Vagina (tissue), 2 donors: ENCODE measurements around the gene G2E3. TPM values are rescaled to one million over a fixed set of nuclear protein-coding genes. Genes with fewer than 3 reads are reported as not detected.

ENCODE experiments used
- DNase-seq, 2 donors: peaks; one replicate each; pipeline ENCODE4 v3.0.0-alpha.2; 2017; ENCODE audit errors: extremely low spot score in 2 of 2
- H3K27ac ChIP-seq: fragments of 200-600 bp; sonication (generic); one replicate; pipeline ENCODE4 v1.5.1; 2019
- H3K27me3 ChIP-seq: fragments of 200-600 bp; sonication (generic); one replicate; pipeline ENCODE4 v1.5.1; 2019
- H3K36me3 ChIP-seq, 2 donors: fragments of 200-600 bp; sonication (generic); one replicate each; pipeline ENCODE4 v1.5.1; 2017 to 2019
- H3K4me1 ChIP-seq: fragments of 200-600 bp; sonication (generic); one replicate; pipeline ENCODE4 v1.5.1; 2019
- H3K4me3 ChIP-seq, 2 donors: fragments of 200-600 bp; sonication (generic); 1 replicate in 1 of 2; 2 replicates in 1 of 2; pipeline ENCODE4 v1.5.1; 2016 to 2019
- H3K9me3 ChIP-seq: fragments of 200-600 bp; sonication (generic); one replicate; pipeline ENCODE4 v1.5.1; 2019
- CTCF ChIP-seq, 3 experiments: fragments of 450-650 bp in 2 of 3; fragments of 200-600 bp in 1 of 3; sonication (generic) in 1 of 3; IDR thresholded peaks; one replicate each; pipeline ENCODE4 v1.5.1; 2017 to 2019; ENCODE audit warnings: antibody characterized with exemption in 3 of 3, mild to moderate bottlenecking in 2 of 3, moderate library complexity in 2 of 3
- POLR2A ChIP-seq, 2 donors: fragments of 450-650 bp; IDR thresholded peaks; one replicate each; pipeline ENCODE4 v1.6.1; 2017; ENCODE audit warnings: antibody characterized with exemption in 2 of 2, mild to moderate bottlenecking in 2 of 2, moderate library complexity in 2 of 2
- POLR2AphosphoS5 ChIP-seq, 2 donors: sonication (generic); formaldehyde crosslinking; IDR thresholded peaks; one replicate each; pipeline ENCODE4 v1.9.0; 2017; ENCODE audit warnings: antibody characterized with exemption in 2 of 2, mild to moderate bottlenecking in 2 of 2, low read depth in 1 of 2; ENCODE audit not compliant: insufficient read depth in 1 of 2
- intact Hi-C: fragments of 100-400 bp; cut with DNase I; formaldehyde crosslinking; loops from one replicate; pipeline ENCODE4 v1.15.1; 2023
- total RNA-seq: library from RNA; depleted of rRNA; stranded (reverse); fragments of >200 nt; gene quantifications from one replicate; pipeline ENCODE4 v1.2.3, GENCODE V29; 2016

G2E3 gene
- total RNA-seq, 1 donor from 2014 or later, result 7.4 TPM

- intact Hi-C loops, result no loop called here
- Histone ChIP-seq H3K27ac (no peak overlapping the region), H3K4me3 (no peak overlapping the region), H3K9me3 (no peaks in the 10 kb centered on the region), H3K36me3 (no peaks in the 10 kb centered on the region), H3K27me3 (no peaks in the 10 kb centered on the region), H3K4me1 (peaks cover 8% of the 10 kb centered on the region)
- no peak for TF ChIP-seq CTCF (IDR thresholded peaks at IDR 0.05)
- no peak for TF ChIP-seq POLR2A (IDR thresholded peaks at IDR 0.05)
- no peak for TF ChIP-seq POLR2AphosphoS5 (IDR thresholded peaks at IDR 0.05; ENCODE audit: insufficient read depth in 1 of 2, low read depth in 1 of 2)
- no peak for DNase-seq
These were observed 55.2 kb downstream of the G2E3 start for GRCh38 chr14:30614155-30614554.

- TF ChIP-seq POLR2AphosphoS5 (IDR thresholded peaks at IDR 0.05; ENCODE audit: insufficient read depth in 1 of 2, low read depth in 1 of 2) (no peak), POLR2A (IDR thresholded peaks at IDR 0.05) (no peak), CTCF (IDR thresholded peaks at IDR 0.05) (no peak)
- Histone ChIP-seq H3K27ac (no peak overlapping the region), H3K9me3 (no peaks in the 10 kb centered on the region), H3K27me3 (no peaks in the 10 kb centered on the region), H3K36me3 (no peaks in the 10 kb centered on the region), H3K4me1 (peaks cover 18% of the 10 kb centered on the region), H3K4me3 (no peak overlapping the region)
- no peak for DNase-seq
- intact Hi-C loops, result no loop called here
These were observed 61.2 kb downstream of the G2E3 start for GRCh38 chr14:30620178-30620577.

GRCh38 chr14:30621354-30621939 lies 62.5 kb downstream of the G2E3 start:
- no peak for DNase-seq
- TF ChIP-seq POLR2AphosphoS5 (IDR thresholded peaks at IDR 0.05; ENCODE audit: insufficient read depth in 1 of 2, low read depth in 1 of 2) (no peak), POLR2A (IDR thresholded peaks at IDR 0.05) (no peak), CTCF (IDR thresholded peaks at IDR 0.05) (no peak)
- Histone ChIP-seq H3K27ac (peak overlapping the region; percentile 82), H3K27me3 (no peaks in the 10 kb centered on the region), H3K4me1 (peaks cover 26% of the 10 kb centered on the region), H3K9me3 (no peaks in the 10 kb centered on the region), H3K4me3 (peak overlapping the region; percentile 83 to 87), H3K36me3 (no peaks in the 10 kb centered on the region)
- intact Hi-C loops, result no loop called here

GRCh38 chr14:30621940-30622830 lies 63.2 kb downstream of the G2E3 start, which contains the start of gene SCFD1:
Gene SCFD1 (plus strand): TSS chr14:30622319. CDS start chr14:30622339, 20 bp downstream.
- intact Hi-C loops, result no loop called here
- peaks cover 28% of the 10 kb centered on the region for H3K4me1 ChIP-seq
- peak within 1 kb of the TSS; percentile 82 for H3K27ac ChIP-seq
- H3K4me3 ChIP-seq, result peak within 1 kb of the TSS; percentile 83 to 87
- no peaks in the 10 kb centered on the region for H3K27me3 ChIP-seq
- no peak for TF ChIP-seq CTCF (IDR thresholded peaks at IDR 0.05)
- peak; percentile 95 to 100 for TF ChIP-seq POLR2AphosphoS5 (IDR thresholded peaks at IDR 0.05; ENCODE audit: insufficient read depth in 1 of 2, low read depth in 1 of 2)
- TF ChIP-seq POLR2A (IDR thresholded peaks at IDR 0.05), result peak in 1 of 2 donors; percentile 93
- peak in 1 of 2 donors; percentile 92 for DNase-seq
- no peaks in the 10 kb centered on the region for H3K36me3 ChIP-seq
- no peaks in the 10 kb centered on the region for H3K9me3 ChIP-seq
